Parathyroid adenoma (tissue), 2 donors: ENCODE measurements around the gene ZFHX2.
A peak's percentile ranks its signal among the peaks of the same experiment; 100 is the strongest.

Experiments used
- H2AFZ ChIP-seq: fragments of 300-600 bp; sonication (generic); one replicate; pipeline ENCODE4 v1.7.0; 2017; ENCODE audit warnings: antibody characterized with exemption, mild to moderate bottlenecking
- H3K27ac ChIP-seq: fragments of 300-600 bp; sonication (generic); one replicate; pipeline ENCODE4 v1.7.0; 2017
- H3K27me3 ChIP-seq: fragments of 300-600 bp; sonication (generic); one replicate; pipeline ENCODE4 v1.7.0; 2017; ENCODE audit warnings: low read length; ENCODE audit not compliant: control insufficient read depth, insufficient read depth
- H3K36me3 ChIP-seq: fragments of 300-600 bp; sonication (generic); one replicate; pipeline ENCODE4 v1.7.0; 2017; ENCODE audit warnings: low read length; ENCODE audit not compliant: control insufficient read depth, insufficient read depth
- H3K4me1 ChIP-seq: fragments of 300-600 bp; sonication (generic); one replicate; pipeline ENCODE4 v1.7.0; 2017; ENCODE audit warnings: control low read depth
- H3K4me2 ChIP-seq: fragments of 300-600 bp; sonication (generic); one replicate; pipeline ENCODE4 v1.7.0; 2017; ENCODE audit warnings: low read length
- H3K4me3 ChIP-seq: fragments of 300-600 bp; sonication (generic); one replicate; pipeline ENCODE4 v1.7.0; 2017; ENCODE audit warnings: low read depth, low read length
- H3K79me2 ChIP-seq: fragments of 300-600 bp; sonication (generic); one replicate; pipeline ENCODE4 v1.7.0; 2017; ENCODE audit warnings: control low read depth
- H3K9ac ChIP-seq: fragments of 300-600 bp; sonication (generic); one replicate; pipeline ENCODE4 v1.7.0; 2017; ENCODE audit warnings: mild to moderate bottlenecking
- H3K9me3 ChIP-seq: fragments of 300-600 bp; sonication (generic); one replicate; pipeline ENCODE4 v1.7.0; 2017; ENCODE audit warnings: low read length; ENCODE audit not compliant: control insufficient read depth
- TF ChIP-seq, protein P1 (sequence below): fragments of 300-600 bp; sonication (generic); IDR thresholded peaks from one replicate; pipeline ENCODE4 v1.7.0; 2017; ENCODE audit warnings: antibody characterized with exemption, mild to moderate bottlenecking
- donor health status: primary hyperparathyroidism.

The ZFHX2 gene

DNA sequence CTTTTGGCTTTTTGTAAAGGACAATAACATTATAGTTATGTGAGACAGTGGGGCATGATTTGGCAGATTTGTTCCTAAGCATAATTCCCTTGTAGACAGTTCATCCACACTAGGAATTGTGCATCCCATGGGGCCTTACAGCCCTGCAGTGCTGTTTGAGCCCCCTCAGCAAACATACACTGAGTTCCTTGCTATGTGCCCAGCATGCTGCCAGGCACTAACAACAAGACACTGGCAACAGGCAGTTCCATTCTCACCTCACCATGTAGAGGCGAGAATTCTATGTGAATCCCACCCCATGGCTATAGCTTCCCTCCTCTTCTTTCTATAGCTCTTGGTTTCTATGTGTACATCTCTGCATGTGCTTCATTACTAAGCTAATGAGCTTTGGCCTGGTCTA, 6.4 kb upstream of the ZFHX2 start:
- Histone ChIP-seq H3K27me3 (no peaks in the 10 kb centered on the region), H3K9ac (no peak overlapping the region), H3K36me3 (no peaks in the 10 kb centered on the region), H2AFZ (no peak overlapping the region), H3K79me2 (no peaks in the 10 kb centered on the region), H3K4me2 (no peak overlapping the region), H3K27ac (no peak overlapping the region), H3K4me1 (peaks cover 7% of the 10 kb centered on the region), H3K9me3 (no peaks in the 10 kb centered on the region), H3K4me3 (no peak overlapping the region)
- TF ChIP-seq, protein P1, sequence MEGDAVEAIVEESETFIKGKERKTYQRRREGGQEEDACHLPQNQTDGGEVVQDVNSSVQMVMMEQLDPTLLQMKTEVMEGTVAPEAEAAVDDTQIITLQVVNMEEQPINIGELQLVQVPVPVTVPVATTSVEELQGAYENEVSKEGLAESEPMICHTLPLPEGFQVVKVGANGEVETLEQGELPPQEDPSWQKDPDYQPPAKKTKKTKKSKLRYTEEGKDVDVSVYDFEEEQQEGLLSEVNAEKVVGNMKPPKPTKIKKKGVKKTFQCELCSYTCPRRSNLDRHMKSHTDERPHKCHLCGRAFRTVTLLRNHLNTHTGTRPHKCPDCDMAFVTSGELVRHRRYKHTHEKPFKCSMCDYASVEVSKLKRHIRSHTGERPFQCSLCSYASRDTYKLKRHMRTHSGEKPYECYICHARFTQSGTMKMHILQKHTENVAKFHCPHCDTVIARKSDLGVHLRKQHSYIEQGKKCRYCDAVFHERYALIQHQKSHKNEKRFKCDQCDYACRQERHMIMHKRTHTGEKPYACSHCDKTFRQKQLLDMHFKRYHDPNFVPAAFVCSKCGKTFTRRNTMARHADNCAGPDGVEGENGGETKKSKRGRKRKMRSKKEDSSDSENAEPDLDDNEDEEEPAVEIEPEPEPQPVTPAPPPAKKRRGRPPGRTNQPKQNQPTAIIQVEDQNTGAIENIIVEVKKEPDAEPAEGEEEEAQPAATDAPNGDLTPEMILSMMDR, result no peak

DNA sequence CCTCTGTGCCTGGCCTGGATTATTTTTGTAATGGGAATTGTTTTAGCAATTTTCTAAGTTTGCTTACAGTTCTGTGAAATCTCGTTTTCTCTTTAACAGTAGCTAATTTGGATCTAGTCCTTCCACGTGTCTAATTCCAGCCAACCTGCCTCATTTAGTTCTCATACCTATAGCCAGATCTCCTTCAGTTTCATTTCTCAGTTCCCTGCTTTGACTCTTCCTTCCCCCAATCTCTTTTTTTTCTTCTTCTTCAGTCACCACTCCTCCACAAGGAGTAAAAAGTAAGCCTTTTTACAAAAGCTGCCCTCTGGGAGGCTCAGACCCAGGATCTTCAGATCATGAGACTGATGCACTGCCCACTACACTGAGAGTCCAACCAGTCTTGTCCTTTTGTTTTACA, 6.0 kb upstream of the ZFHX2 start:
- Histone ChIP-seq H3K4me1 (peaks cover 7% of the 10 kb centered on the region), H3K4me2 (no peak overlapping the region), H3K9me3 (no peaks in the 10 kb centered on the region), H3K4me3 (no peak overlapping the region), H3K36me3 (no peaks in the 10 kb centered on the region), H3K9ac (no peak overlapping the region), H3K27ac (peak overlapping the region; percentile 97), H3K27me3 (no peaks in the 10 kb centered on the region), H2AFZ (no peak overlapping the region), H3K79me2 (no peaks in the 10 kb centered on the region)
- TF ChIP-seq, protein P1, result no peak

DNA sequence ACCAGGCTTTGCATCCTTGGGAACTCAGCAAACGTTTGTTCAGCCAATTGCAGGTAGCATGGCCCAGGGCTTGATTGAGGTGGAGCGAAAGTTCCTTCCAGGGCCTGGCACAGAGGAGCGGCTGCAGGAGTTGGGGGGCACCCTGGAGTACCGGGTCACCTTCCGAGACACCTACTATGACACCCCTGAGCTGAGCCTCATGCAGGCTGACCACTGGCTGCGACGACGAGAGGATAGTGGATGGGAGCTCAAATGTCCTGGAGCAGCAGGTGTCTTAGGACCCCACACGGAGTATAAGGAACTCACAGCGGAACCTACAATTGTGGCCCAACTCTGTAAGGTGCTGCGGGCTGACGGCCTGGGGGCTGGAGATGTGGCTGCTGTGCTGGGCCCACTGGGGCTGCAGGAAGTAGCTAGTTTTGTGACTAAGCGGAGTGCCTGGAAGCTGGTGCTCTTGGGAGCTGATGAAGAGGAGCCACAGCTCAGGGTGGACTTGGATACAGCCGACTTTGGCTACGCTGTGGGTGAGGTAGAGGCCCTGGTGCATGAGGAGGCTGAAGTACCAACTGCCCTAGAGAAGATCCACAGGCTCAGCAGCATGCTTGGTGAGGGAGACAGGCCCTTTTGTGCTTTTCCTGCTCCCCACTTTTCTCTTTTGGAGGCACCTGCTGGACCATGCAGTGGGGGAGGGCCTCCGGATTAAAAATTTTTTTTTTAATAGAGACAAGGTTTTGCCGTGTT, 5.3 kb upstream of the ZFHX2 start:
- Histone ChIP-seq H3K4me1 (peaks cover 9% of the 10 kb centered on the region), H2AFZ (peak overlapping the region; percentile 99), H3K4me2 (peak overlapping the region; percentile 92), H3K79me2 (no peaks in the 10 kb centered on the region), H3K36me3 (no peaks in the 10 kb centered on the region), H3K27me3 (no peaks in the 10 kb centered on the region), H3K9ac (peak overlapping the region; percentile 81), H3K9me3 (no peaks in the 10 kb centered on the region), H3K4me3 (peak overlapping the region; percentile 92), H3K27ac (peak overlapping the region; percentile 97)
- TF ChIP-seq, protein P1, result no peak

DNA sequence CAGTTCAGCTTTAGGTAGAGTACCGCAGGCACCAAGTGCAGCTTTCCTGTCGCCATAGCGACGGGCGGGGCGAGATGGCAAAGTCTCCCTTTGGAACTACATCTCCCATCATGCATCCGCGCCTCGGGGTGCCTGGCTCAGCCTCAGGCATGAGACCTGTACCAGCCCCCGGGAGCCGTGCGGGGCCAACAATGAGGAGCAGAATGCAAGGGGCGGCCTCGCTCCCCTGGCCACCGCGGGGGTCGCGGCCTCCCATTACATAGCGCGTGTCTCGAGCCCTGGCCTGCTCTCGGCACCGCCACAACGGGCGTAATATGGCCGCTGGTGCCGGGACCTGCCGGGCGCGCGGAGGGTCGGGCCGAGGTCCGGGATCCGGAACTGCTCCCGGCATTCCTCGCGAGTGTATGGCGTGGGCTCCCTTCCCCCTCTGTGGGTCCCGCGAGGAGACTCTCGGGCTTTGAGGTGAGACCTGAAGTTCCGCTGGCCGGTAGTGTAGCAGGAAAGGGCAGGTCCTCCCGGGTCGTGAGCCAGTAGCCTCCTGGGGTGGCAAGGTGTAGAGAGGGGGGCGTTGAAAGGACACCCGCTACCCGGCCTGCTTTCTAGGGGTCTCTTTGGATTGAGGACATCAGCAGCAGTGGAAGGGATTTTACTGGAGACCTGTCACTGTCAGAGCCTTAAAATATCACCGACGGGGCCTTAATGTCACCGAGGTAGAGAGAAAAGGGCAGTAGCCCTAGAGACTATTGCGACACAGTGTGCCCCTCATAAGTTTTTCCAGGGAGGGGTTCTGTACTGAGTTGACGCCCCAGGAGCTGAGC, 4.5 kb upstream of the ZFHX2 start, which contains the start of gene THTPA:
Gene THTPA (plus strand): TSS at position 390 of the 818 bp plus-strand sequence. CDS start 487 bp downstream, outside the sequence.
- peak within 1 kb of the TSS; percentile 99 for H2AFZ ChIP-seq
- H3K27ac ChIP-seq, result peak within 1 kb of the TSS; percentile 97
- H3K4me1 ChIP-seq, result peaks cover 11% of the 10 kb centered on the region
- H3K79me2 ChIP-seq, result no peaks in the 10 kb centered on the region
- no peaks in the 10 kb centered on the region for H3K36me3 ChIP-seq
- H3K9ac ChIP-seq, result peak within 1 kb of the TSS; percentile 81
- H3K9me3 ChIP-seq, result no peaks in the 10 kb centered on the region
- peak within 1 kb of the TSS; percentile 92 for H3K4me2 ChIP-seq
- H3K27me3 ChIP-seq, result no peaks in the 10 kb centered on the region
- peak within 1 kb of the TSS; percentile 92 for H3K4me3 ChIP-seq
- TF ChIP-seq, protein P1, result no peak
